NCI-H2196 (cell line): ENCODE measurements around the gene KRTAP3-2.
"Not testable (repeated sequence)": the region's sequence is repeated elsewhere in the genome, so short reads cannot be mapped to it uniquely, and the experiment has no call there.

Source experiments
- DNase-seq: peaks from one replicate; lab custom pipeline; 2025; ENCODE audit not compliant: unreplicated experiment; lab: John Stamatoyannopoulos, UW

Gene KRTAP3-2

DNA sequence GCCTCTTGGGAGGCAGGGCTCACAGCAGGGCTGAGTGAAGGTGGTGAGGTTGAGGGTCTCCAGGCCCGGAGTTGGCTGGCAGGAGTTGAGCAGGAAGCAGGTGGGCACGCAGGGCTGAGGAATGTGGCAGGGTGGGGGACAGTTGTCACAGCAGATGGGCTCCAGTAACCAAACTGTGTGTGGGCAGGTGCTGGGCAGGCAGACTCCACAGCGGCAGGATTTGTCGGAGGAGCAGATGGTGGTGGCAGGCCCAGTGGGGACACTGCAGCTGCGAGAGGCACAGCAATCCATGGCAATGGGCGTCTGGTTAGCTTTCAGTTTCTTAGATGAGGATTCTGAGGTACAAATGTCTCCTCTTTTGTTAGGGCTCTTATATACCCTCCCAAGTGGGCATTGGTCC lies at the start of gene KRTAP3-2:
Gene KRTAP3-2, minus strand, starts transcription at position 344 of the 400 bp plus-strand sequence. Its CDS starts 53 bp downstream, at position 291.
- DNase-seq: not testable (repeated sequence)

DNA sequence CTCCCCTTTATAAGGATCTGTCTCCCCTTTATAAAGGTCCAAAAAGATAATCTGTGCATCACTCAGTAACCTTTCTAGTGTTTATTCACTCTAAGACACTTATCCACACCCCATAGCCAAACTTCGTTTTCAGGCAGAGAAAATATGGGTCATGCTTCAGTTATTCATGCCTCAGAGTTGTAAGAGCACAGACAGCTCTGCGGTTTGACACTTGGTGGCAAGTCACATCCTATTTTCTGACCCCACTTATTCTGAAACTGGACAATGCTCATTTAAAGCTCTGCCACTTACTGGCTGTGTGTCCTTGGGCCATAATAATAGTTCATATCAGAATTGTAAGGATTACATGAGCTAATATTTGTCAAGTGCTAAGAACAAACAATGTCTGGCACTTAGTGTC lies 49.4 kb upstream of the KRTAP3-2 start:
- no peak for DNase-seq

DNA sequence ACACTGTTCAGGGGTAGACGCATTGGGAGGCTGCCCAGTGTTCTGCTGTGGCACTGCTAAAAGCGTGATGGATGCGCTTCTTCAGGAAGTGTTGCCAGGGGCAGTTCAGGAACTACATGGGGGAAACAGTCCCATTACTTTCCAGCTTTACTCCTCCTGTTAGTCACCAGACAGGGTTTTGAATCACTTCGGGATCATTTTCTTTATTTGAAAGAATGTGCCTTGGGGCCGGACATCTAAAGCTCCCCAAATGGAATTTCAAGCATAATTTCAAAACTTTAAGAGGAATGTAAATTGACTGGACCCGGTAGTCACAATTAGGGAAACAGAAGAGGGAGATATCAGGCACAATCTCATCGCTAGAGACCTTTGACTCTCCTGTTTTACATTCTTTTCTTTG lies 48.7 kb upstream of the KRTAP3-2 start:
- no peak for DNase-seq

DNA sequence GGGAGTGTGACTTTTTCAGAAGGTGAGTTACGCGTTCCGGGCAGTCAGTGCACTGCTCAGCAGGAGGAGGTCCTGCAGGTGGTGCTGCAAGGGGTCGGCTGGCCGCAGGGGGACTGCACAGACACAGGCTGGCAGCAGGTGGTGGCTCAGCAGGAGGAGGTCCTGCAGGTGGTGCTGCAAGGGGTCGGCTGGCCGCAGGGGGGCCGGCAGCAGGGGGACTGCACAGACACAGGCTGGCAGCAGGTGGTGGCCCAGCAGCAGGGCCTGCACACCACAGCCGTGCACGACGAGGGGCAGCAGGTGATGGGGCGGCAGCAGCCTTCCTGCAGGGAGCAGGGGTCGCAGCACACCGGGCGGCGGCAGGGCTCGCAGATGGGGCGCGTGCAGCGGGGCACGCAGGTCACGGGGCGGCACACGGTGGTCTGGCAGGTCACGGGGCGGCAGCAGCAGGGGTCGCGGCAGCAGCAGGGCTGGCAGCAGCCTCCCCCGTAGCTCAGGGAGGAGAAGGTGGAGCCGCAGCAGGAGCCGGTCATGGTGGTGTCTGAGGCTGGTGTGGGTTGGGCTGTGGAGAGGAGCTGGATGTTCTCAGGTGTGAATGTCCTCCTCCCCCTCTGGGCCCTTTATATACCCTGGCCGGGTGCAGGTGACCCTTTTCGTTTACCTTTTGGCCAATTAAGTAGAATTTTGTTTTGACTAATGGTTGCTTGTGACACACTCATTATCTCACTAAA lies 47.2 kb upstream of the KRTAP3-2 start, which contains the start of gene KRTAP2-1:
Gene KRTAP2-1, minus strand, starts transcription at position 582 of the 731 bp plus-strand sequence. Its CDS starts 49 bp downstream, at position 533.
- not testable (repeated sequence) for DNase-seq

DNA sequence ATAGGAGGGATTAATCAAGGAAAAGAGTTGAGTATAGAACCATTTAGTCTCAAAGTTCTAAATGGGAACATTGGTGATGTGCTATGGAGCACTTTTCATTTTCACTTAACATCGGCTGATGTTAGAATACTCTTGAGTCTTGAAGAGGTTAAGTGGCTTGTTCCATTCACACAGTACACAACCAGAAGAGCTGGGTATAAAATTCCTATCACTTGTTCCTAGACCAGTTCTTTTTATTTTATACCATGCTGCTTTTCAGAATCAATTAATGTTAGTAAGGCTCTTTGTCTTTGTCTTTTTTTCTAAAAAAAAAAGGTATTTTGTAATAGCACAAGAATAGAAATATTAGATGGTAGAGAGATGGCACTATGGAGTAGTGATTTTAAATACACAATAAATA lies 43.2 kb upstream of the KRTAP3-2 start:
- DNase-seq: no peak

DNA sequence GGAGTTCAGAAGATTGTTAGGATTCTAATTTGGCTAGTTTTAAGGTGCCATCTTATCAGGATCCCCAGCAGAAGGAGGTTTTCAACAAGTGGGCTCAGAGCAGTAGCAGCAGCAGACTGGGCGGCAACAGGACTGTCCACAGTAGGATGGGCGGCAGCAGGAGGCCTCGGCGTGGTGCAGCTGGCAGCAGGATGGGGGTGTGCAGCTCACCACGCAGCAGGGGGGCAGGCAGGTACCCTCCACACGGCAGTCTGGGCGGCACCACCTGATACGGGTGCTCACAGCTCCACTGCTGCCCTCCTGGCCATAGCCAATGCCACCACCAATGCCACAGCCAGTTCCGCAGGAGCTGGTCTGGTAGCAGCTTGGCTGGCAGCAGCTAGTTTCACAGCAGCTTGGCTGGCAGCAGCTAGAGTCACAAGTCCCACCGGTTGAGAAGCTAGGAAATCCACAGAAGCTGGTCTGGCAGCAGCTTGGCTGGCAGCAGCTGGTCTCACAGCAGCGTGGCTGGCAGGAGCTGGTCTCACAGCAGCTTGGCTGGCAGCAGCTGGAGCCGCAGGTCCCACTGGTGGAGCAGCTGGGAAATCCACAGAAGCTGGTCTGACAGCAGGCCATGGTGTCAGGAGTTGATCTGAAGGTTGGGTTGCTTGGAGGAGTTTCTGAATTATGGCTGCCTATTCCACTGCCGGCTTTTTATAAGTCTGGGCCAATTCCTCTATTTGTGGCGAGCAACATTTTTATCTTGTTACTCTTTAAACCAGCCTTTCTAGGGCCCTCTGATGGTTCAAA lies 41.3 kb upstream of the KRTAP3-2 start, which contains the start of gene KRTAP1-1:
Gene KRTAP1-1, minus strand, starts transcription at position 668 of the 789 bp plus-strand sequence. Its CDS starts 53 bp downstream, at position 615.
- peak; percentile 38 for DNase-seq

DNA sequence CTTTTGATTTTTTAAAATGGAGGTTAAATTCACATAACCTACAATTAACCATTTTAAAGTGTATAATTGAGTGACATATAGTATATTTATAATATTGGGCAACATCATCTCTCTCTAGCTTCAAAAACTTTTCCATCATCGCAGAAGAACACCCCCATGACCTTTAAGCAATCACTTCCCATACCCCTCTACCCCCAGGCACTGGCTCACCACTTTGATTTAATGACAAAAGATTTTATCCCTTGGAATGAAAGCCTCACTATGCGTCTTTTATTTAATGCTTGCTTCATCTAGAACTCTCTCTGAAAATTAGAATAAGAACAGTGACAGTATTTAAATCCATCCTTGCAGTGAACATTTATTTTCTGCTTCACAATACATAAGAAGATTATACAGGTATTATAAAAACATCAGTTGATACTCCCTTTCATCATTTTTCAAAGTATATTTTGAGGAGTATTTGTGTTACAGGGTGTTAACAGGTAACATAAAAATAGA lies 38.2 kb upstream of the KRTAP3-2 start:
- no peak for DNase-seq

DNA sequence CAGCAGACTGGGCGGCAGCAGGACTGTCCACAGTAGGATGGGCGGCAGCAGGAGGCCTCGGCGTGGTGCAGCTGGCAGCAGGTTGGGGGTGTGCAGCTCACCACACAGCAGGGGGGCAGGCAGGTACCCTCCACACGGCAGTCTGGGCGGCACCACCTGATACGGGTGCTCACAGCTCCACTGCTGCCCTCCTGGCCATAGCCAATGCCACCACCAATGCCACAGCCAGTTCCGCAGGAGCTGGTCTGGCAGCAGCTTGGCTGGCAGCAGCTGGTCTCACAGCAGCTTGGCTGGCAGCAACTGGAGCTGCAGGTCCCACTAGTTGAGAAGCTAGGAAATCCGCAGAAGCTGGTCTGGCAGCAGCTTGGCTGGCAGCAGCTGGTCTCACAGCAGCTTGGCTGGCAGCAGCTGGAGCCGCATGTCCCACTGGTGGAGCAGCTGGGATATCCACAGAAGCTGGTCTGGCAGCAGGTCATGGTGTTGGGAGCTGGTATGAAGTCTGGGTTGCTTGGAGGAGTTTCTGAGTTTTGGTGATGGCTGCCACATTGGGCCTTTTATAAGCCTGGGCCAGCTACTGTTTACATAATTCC lies 34.7 kb upstream of the KRTAP3-2 start, which contains the start of gene KRTAP1-3:
Gene KRTAP1-3, minus strand, starts transcription at position 529 of the 590 bp plus-strand sequence. Its CDS starts 53 bp downstream, at position 476.
- DNase-seq: peak; percentile 36

DNA sequence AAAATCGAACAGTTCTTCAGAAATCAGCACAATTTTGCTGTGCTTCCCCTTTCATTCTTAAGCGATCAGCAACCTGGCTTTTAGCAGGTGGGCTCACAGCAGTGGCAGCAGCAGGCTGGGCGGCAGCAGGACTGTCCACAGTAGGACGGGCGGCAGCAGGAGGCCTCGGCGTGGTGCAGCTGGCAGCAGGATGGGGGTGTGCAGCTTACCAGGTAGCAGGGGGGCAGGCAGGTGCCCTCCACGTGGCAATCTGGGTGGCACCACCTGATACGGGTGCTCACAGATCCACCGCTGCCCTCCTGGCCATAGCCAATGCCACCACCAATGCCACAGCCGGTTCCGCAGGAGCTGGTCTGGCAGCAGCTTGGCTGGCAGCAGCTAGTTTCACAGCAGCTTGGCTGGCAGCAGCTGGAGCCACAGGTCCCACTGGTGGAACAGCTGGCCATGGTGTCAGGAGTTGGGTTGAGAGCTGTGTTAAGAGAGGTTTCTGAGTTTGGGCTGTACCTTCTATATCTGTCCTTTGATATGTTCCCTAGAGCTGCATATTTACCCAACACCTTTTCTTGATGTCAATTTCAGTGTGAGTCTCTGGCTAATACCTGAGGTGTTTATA lies 30.0 kb upstream of the KRTAP3-2 start, which contains the start of gene KRTAP1-4:
Gene KRTAP1-4, minus strand, starts transcription at position 563 of the 613 bp plus-strand sequence. Its CDS starts 117 bp downstream, at position 446.
- no peak for DNase-seq

DNA sequence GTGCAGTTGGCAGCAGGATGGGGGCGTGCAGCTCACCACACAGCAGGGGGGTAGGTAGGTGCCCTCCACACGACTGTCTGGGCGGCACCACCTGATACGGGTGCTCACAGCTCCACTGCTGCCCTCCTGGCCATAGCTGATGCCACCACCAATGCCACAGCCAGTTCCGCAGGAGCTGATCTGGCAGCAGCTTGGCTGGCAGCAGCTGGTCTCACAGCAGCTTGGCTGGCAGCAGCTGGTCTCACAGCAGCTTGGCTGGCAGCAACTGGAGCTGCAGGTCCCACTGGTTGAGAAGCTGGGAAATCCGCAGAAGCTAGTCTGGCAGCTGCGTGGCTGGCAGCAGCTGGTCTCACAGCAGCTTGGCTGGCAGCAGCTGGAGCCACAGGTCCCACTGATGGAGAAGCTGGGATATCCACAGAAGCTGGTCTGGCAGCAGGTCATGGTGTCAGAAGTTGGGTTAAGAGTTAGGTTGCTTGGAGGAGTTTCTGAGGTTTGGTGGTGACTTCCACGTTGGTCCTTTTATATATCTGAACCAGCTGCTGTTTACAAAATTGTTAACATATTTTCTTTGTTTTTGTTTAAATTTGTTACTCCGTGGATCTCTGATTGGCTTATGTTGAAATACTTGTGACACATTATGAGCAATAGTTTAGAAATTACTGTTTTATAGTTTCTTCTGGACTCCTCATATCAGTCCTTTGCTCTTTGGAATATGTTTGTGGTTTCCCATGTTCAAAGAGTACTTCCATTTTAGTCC lies 27.2 kb upstream of the KRTAP3-2 start, which contains the start of gene KRTAP1-5:
Gene KRTAP1-5, minus strand, starts transcription at position 494 of the 757 bp plus-strand sequence. Its CDS starts 53 bp downstream, at position 441.
- DNase-seq: peak; percentile 42

DNA sequence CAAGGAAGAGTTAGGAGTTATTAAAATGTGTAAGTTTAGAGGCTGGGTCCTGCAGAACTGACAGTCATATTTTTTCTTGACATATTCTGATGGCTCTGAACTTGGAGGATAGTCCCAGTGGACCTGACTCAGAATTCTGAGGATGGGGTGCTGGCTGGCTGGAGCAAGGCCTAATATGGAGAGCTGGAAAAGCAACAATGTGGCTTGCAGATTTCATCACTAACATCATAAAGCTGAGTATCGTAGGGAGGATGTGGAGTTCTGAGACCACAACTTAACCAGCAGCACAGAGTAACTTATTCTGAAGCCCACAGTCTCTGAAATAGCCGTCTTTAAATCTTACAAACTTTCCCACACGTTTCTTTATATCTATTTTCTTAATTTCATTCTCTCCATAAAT lies 25.0 kb upstream of the KRTAP3-2 start:
- no peak for DNase-seq

DNA sequence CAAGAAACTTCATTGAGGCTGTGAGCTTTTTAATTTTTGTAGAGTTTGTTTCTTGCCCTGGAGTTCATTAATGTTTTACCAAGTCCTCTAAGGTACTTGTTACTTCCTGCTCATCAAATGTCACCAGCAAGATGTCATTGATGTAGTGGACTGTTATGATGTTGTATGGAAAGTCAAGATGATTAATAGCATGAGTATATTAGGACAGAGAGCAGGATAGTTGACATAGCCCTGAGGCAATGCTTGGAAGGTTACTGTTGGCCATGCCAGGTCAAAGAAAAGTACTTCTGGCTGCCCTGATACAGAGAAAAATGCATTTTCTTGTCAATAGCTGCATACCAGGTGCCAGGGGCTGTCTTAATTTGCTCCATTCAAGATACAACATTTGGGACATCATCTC lies 20.6 kb upstream of the KRTAP3-2 start:
- no peak for DNase-seq

DNA sequence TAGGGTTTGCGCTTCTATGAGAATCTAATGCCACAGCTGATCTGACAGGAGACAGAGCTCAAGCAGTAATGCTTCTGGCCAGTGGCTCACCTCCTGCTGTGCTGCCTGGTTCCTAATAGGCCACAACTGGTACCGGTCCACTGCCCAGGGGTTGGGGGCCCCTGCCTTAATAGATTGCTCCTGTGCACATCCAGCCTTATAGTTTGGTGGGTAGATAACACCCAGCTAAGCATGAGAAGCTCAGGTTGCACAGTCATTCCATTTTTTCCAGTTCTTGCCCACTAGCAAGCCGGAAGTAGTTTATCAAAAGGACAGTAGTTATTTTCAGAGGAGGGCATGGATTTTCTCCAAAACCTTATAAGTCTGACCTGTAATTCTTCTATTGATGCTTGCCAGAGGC lies 19.7 kb upstream of the KRTAP3-2 start:
- DNase-seq: no peak

DNA sequence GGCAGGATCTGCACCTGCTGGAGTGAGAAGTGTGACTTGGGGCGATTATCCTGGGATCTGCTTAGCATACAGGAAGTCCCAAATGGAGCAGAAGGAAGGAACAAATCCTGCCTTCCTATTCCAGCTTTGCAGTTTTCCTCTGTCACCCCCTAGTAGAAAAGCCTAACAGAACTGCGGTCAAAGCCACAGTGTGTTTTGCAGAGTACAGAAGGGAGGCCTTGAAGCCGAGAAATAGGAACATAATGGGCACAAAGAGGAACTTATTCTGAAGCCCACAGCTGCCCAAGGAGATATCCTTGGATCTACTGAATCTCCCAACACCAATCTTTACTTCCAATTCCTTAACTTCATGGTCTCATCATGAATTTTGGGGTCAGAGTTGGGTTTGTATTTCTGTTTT lies 18.8 kb upstream of the KRTAP3-2 start:
- no peak for DNase-seq

DNA sequence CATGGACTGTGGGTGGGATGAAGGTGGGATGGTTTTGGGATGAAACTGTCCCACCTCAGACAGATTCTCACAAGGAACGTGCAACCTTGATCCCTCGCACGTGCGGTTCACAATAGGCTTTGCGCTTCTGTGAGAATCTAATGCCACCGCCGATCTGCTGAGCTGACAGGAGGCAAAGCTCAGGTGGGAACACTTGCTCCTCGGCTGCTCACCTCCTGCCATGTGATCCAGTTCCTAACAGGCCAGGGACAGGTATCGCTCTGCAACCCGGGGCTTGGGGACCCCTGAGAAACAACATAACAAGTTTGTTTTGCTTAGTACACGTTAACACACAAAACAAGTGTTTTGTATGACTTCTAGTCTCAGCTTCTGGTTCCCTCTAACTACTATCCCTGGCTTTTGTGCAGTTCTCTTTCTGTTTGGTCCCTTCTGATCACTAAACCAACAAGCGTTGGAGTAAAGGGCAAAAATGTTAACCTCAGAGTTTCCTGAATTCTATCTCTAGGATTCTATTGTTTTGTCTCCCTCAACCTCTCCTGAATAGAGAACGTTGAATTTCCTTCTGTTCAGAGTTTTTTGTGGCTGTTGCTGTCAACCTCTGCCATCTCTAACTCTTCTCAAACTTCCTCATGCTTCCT lies 17.0 kb upstream of the KRTAP3-2 start:
- no peak for DNase-seq

DNA sequence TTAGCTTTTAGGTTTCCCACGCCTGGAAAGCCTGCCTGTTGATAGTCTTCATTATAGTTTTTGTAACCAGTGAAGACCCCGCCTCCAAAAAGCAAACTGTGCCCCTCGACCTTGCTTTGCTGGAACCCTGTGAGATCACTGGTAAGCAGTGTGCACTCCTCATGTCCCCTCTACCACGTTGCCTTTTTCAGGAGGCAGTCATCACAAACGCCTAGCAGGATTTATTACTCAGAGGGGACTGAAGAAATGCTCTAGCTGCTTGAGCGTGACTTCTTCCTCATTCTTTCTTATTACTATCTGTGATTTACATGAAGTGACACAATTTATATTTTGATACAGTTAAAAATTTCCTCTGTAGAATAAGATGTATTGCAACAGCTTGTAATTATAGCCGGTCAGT lies 15.7 kb upstream of the KRTAP3-2 start:
- DNase-seq: no peak

DNA sequence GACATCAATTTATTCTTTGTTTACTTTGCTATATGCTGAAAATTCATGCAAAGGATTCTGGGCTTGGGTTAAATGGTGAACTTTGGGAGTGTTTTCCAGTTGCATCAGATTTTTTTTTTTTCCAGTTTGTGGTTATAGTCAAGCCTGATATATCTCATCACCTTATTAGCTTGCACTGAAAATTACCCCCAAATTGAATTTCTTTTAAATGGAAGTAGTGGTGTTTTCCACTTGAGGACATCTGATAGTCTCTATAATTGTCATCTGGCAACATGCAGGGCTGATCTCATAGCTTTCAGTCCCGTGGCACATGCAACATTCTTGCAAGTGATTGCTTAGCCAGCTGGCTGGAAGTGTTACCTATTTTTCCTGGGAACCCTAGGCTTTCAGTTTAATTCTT lies 13.9 kb upstream of the KRTAP3-2 start:
- peak; percentile 19 for DNase-seq

DNA sequence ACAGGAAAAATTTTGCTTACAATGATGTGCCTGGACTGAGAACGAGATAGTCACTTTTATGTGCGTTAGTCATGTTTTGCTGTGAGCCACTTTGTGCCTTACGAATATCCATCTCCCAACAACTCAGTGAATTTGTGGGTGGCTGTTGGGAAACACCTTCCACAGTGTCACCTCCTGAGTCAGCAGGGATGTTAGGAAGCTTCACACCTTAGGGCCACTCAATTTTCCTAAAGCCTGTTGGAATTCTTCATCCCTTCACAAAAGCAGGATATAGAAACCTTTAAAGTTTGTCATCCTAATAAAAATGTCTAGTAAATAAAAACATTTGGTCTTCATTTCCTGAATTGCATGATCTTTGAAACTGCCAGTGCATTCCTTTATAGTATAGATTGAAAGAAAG lies 13.5 kb upstream of the KRTAP3-2 start:
- DNase-seq: no peak
